GM23338 (cell line): ENCODE data around the gene GINM1. TPM values are rescaled to one million over a fixed set of nuclear protein-coding genes. Genes with fewer than 3 reads are reported as not detected.

Experiments used
- ATAC-seq: fragments of 200-7000 bp; cut with Tn5 transposase; 3 replicates; pipeline ENCODE4 v1.9.1; 2020
- DNase-seq: peaks from one replicate; pipeline ENCODE4 v3.0.0-alpha.2; 2015; ENCODE audit warnings: low spot score
- H2AFZ ChIP-seq: fragments of 200-600 bp; sonication (generic); 2 replicates; pipeline ENCODE4 v1.8.0; 2016; ENCODE audit warnings: antibody characterized with exemption, mild to moderate bottlenecking, moderate library complexity
- H3F3A ChIP-seq: fragments of 200-600 bp; sonication (generic); replicated peaks from 2 replicates; pipeline ENCODE4 v1.8.0; 2017; ENCODE audit warnings: antibody characterized with exemption, mixed run types, low read depth
- H3K27ac ChIP-seq: fragments of 200-600 bp; sonication (generic); 2 replicates; pipeline ENCODE4 v1.6.1; 2016; ENCODE audit warnings: low read depth
- H3K27me3 ChIP-seq: fragments of 200-600 bp; sonication (generic); 2 replicates; pipeline ENCODE4 v1.8.0; 2016; ENCODE audit warnings: mild to moderate bottlenecking, mixed run types, moderate library complexity; ENCODE audit not compliant: insufficient read depth
- H3K36me3 ChIP-seq: fragments of 200-600 bp; sonication (generic); 2 replicates; pipeline ENCODE4 v1.8.0; 2016; ENCODE audit warnings: mild to moderate bottlenecking; ENCODE audit not compliant: insufficient read depth
- H3K4me1 ChIP-seq: fragments of 200-600 bp; sonication (generic); 2 replicates; pipeline ENCODE4 v1.8.0; 2016; ENCODE audit warnings: mild to moderate bottlenecking, moderate library complexity; ENCODE audit not compliant: insufficient read depth
- H3K4me2 ChIP-seq: fragments of 200-600 bp; sonication (generic); 2 replicates; pipeline ENCODE4 v1.7.1; 2017; ENCODE audit warnings: mixed run types
- H3K4me3 ChIP-seq: fragments of 200-600 bp; sonication (generic); 2 replicates; pipeline ENCODE4 v1.6.1; 2016; ENCODE audit warnings: mixed run types
- H3K79me2 ChIP-seq: fragments of 200-600 bp; sonication (generic); replicated peaks from 2 replicates; pipeline ENCODE4 v1.8.0; 2017; ENCODE audit warnings: mild to moderate bottlenecking; ENCODE audit not compliant: insufficient read depth
- H3K9me2 ChIP-seq: fragments of 200-600 bp; sonication (generic); 2 replicates; pipeline ENCODE4 v1.8.0; 2017; ENCODE audit not compliant: insufficient read depth
- H4K20me1 ChIP-seq: fragments of 200-600 bp; sonication (generic); replicated peaks from 2 replicates; pipeline ENCODE4 v1.8.0; 2017; ENCODE audit warnings: mild to moderate bottlenecking; ENCODE audit not compliant: insufficient read depth
- H3K27ac Mint-ChIP-seq: 2 replicates; pipeline ENCODE4 v1.8.0; 2020; ENCODE audit warnings: inconsistent platforms, mild to moderate bottlenecking, moderate library complexity, mixed read lengths
- H3K27me3 Mint-ChIP-seq: 3 replicates; pipeline ENCODE4 v1.8.0; 2022; ENCODE audit warnings: low read depth, mild to moderate bottlenecking, moderate library complexity, mixed read lengths, inconsistent platforms; ENCODE audit not compliant: insufficient read depth, poor library complexity
- H3K36me3 Mint-ChIP-seq: 3 replicates; pipeline ENCODE4 v1.8.0; 2021; ENCODE audit warnings: low read depth, mild to moderate bottlenecking, inconsistent platforms, moderate library complexity, mixed read lengths
- H3K4me1 Mint-ChIP-seq: 3 replicates; pipeline ENCODE4 v1.8.0; 2020; ENCODE audit warnings: mild to moderate bottlenecking, inconsistent platforms, mixed read lengths
- H3K4me3 Mint-ChIP-seq: 3 replicates; pipeline ENCODE4 v1.8.0; 2021; ENCODE audit warnings: moderate library complexity, mild to moderate bottlenecking, inconsistent platforms, mixed read lengths
- H3K9me3 Mint-ChIP-seq: 3 replicates; pipeline ENCODE4 v1.8.0; 2020; ENCODE audit warnings: moderate library complexity, mild to moderate bottlenecking, inconsistent platforms, mixed read lengths
- EZH2phosphoT487 ChIP-seq: fragments of 200-600 bp; sonication (generic); IDR thresholded peaks from one replicate; pipeline ENCODE4 v1.8.1; 2018; ENCODE audit warnings: antibody characterized with exemption; ENCODE audit not compliant: unreplicated experiment
- JUNB ChIP-seq: IDR thresholded peaks from one replicate; pipeline ENCODE4 v1.6.1; 2016; ENCODE audit warnings: antibody characterized with exemption; ENCODE audit not compliant: unreplicated experiment
- POLR2AphosphoS5 ChIP-seq: IDR thresholded peaks from 2 replicates; pipeline ENCODE4 v1.6.1; 2016; ENCODE audit warnings: antibody characterized with exemption, low read depth
- ZNF114 ChIP-seq: fragments of 250-450 bp; sonication (Bioruptor Pico); IDR thresholded peaks from 2 replicates; pipeline ENCODE4 v1.5.0; 2020; ENCODE audit warnings: mild to moderate bottlenecking, moderate library complexity
- ZNF331 ChIP-seq: fragments of 250-450 bp; sonication (Bioruptor Pico); IDR thresholded peaks from 2 replicates; pipeline ENCODE4 v1.5.0; 2020; ENCODE audit warnings: low read depth, mild to moderate bottlenecking, moderate library complexity
- polyA plus RNA-seq: library from polyadenylated mRNA; unstranded; fragments of >200 nt; fragmentation: Nextera tagmentation; extraction: Ambion mirVana; gene quantifications from 2 replicates; pipeline ENCODE4 v1.2.1, GENCODE V29; 2016
- total RNA-seq: library from RNA; depleted of rRNA; stranded (reverse); fragments of >200 nt; shearing (Covaris generic); gene quantifications from 2 replicates; pipeline ENCODE4 v1.2.3, GENCODE V29; 2014
- TF ChIP-seq, protein P1 (sequence below): fragments of 250-450 bp; sonication (Bioruptor Pico); IDR thresholded peaks from 2 replicates; pipeline ENCODE4 v1.5.0; 2020; ENCODE audit warnings: mild to moderate bottlenecking, moderate library complexity
- TF ChIP-seq, protein P2 (sequence below): IDR thresholded peaks from 2 replicates; pipeline ENCODE4 v1.6.1; 2016; ENCODE audit warnings: antibody characterized with exemption

The GINM1 gene
- total and polyA plus RNA-seq, 2 experiments from 2014 or later = 19.2 to 24.1 TPM

DNA sequence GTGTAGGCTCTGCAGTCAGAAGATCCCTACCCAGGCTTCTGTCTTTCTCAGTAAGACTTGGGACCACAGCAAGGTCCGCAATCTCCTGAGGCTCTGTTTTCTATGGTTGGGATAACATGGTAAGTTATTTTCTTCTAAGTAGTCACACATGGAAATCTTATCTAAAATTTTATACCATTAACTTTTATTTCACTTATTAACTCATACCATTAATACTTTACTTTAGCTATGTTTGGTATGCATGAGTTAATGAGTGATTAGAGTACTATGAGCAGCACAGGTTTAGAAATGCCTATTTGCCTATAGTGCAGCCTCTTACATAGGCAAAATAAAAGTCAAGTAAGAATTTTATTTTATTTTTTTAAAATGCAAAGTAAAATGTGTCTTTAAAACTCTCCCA is 27.2 kb downstream of the GINM1 start (continued):
- no peak for TF ChIP-seq POLR2AphosphoS5
- no peak for TF ChIP-seq EZH2phosphoT487
- TF ChIP-seq, protein P1, sequence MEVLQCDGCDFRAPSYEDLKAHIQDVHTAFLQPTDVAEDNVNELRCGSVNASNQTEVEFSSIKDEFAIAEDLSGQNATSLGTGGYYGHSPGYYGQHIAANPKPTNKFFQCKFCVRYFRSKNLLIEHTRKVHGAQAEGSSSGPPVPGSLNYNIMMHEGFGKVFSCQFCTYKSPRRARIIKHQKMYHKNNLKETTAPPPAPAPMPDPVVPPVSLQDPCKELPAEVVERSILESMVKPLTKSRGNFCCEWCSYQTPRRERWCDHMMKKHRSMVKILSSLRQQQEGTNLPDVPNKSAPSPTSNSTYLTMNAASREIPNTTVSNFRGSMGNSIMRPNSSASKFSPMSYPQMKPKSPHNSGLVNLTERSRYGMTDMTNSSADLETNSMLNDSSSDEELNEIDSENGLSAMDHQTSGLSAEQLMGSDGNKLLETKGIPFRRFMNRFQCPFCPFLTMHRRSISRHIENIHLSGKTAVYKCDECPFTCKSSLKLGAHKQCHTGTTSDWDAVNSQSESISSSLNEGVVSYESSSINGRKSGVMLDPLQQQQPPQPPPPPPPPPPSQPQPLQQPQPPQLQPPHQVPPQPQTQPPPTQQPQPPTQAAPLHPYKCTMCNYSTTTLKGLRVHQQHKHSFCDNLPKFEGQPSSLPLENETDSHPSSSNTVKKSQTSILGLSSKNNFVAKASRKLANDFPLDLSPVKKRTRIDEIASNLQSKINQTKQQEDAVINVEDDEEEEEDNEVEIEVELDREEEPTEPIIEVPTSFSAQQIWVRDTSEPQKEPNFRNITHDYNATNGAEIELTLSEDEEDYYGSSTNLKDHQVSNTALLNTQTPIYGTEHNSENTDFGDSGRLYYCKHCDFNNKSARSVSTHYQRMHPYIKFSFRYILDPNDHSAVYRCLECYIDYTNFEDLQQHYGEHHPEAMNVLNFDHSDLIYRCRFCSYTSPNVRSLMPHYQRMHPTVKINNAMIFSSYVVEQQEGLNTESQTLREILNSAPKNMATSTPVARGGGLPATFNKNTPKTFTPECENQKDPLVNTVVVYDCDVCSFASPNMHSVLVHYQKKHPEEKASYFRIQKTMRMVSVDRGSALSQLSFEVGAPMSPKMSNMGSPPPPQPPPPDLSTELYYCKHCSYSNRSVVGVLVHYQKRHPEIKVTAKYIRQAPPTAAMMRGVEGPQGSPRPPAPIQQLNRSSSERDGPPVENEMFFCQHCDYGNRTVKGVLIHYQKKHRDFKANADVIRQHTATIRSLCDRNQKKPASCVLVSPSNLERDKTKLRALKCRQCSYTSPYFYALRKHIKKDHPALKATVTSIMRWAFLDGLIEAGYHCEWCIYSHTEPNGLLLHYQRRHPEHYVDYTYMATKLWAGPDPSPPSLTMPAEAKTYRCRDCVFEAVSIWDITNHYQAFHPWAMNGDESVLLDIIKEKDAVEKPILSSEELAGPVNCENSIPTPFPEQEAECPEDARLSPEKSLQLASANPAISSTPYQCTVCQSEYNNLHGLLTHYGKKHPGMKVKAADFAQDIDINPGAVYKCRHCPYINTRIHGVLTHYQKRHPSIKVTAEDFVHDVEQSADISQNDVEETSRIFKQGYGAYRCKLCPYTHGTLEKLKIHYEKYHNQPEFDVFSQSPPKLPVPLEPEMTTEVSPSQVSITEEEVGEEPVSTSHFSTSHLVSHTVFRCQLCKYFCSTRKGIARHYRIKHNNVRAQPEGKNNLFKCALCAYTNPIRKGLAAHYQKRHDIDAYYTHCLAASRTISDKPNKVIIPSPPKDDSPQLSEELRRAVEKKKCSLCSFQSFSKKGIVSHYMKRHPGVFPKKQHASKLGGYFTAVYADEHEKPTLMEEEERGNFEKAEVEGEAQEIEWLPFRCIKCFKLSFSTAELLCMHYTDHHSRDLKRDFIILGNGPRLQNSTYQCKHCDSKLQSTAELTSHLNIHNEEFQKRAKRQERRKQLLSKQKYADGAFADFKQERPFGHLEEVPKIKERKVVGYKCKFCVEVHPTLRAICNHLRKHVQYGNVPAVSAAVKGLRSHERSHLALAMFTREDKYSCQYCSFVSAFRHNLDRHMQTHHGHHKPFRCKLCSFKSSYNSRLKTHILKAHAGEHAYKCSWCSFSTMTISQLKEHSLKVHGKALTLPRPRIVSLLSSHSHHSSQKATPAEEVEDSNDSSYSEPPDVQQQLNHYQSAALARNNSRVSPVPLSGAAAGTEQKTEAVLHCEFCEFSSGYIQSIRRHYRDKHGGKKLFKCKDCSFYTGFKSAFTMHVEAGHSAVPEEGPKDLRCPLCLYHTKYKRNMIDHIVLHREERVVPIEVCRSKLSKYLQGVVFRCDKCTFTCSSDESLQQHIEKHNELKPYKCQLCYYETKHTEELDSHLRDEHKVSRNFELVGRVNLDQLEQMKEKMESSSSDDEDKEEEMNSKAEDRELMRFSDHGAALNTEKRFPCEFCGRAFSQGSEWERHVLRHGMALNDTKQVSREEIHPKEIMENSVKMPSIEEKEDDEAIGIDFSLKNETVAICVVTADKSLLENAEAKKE = no peak
- TF ChIP-seq JUNB = no peak
- TF ChIP-seq, protein P2, sequence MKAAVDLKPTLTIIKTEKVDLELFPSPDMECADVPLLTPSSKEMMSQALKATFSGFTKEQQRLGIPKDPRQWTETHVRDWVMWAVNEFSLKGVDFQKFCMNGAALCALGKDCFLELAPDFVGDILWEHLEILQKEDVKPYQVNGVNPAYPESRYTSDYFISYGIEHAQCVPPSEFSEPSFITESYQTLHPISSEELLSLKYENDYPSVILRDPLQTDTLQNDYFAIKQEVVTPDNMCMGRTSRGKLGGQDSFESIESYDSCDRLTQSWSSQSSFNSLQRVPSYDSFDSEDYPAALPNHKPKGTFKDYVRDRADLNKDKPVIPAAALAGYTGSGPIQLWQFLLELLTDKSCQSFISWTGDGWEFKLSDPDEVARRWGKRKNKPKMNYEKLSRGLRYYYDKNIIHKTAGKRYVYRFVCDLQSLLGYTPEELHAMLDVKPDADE = no peak
- no peak for TF ChIP-seq ZNF114
- no peak for TF ChIP-seq ZNF331 (CRISPR knock-in tag)

DNA sequence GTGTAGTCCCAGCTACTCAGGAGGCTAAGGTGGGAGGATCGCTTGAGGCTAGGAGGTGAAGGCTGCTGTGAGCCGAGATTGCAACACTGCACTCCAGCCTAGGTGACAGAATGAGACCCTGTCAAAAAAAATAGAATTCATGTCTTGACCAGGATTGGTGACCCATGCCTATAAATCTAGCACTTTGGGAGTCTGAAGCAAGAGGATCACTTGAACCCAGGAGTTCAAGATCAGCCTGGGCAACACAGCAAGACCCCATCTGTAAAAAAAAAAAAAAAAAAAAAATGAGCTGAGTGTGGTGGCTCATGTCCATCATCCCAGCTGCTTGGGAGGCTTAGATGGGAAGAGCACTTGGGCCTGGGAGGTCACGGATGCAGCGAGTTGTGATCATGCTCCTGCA is 34.3 kb downstream of the GINM1 start:
- Histone ChIP-seq H3K27ac (no peak overlapping the region), H2AFZ (no peak overlapping the region), H3K36me3 (peaks cover 3% of the 10 kb centered on the region; the same call in 1 of the 2 replicates), H3K79me2 (no peaks in the 10 kb centered on the region), H3K4me3 (no peak overlapping the region), H3K4me2 (no peak overlapping the region), H3F3A (no peaks in the 10 kb centered on the region), H4K20me1 (no peaks in the 10 kb centered on the region), H3K27me3 (no peaks in the 10 kb centered on the region), H3K4me1 (no peaks in the 10 kb centered on the region), H3K9me2 (no peaks in the 10 kb centered on the region)
- H3K27me3 Mint-ChIP-seq = peaks cover 2% of the 10 kb centered on the region
- no peak for DNase-seq
- no peaks in the 10 kb centered on the region for H3K9me3 Mint-ChIP-seq
- no peak for ATAC-seq
- H3K36me3 Mint-ChIP-seq = peaks cover 18% of the 10 kb centered on the region; the same call in 2 of the 3 replicates
- H3K27ac Mint-ChIP-seq = no peak overlapping the region
- no peaks in the 10 kb centered on the region for H3K4me1 Mint-ChIP-seq
- H3K4me3 Mint-ChIP-seq = no peak overlapping the region
- TF ChIP-seq POLR2AphosphoS5 = no peak
